HG02840 (cell line): ENCODE measurements around the gene C4BPB.

Experiments used
- ATAC-seq: cut with Tn5 transposase; IDR thresholded peaks from one replicate; pipeline ENCODE4 v1.9.1; 2021; ENCODE audit warnings: mild to moderate bottlenecking, moderate library complexity, moderate number of reproducible peaks; ENCODE audit not compliant: unreplicated experiment, low FRiP score

The C4BPB gene

GRCh38 chr1:207058878-207059867 lies 29.5 kb upstream of the C4BPB start:
- ATAC-seq, result no peak

- no peak for ATAC-seq
Measured at GRCh38 chr1:207059881-207060280, 28.8 kb upstream of the C4BPB start.

GRCh38 chr1:207060596-207060995 lies 28.1 kb upstream of the C4BPB start:
- ATAC-seq, result no peak

- ATAC-seq, result no peak
Measured at GRCh38 chr1:207062058-207062457, 26.6 kb upstream of the C4BPB start.

- ATAC-seq, result no peak
Measured at GRCh38 chr1:207063014-207063413, 25.6 kb upstream of the C4BPB start.

GRCh38 chr1:207064561-207064960 lies 24.1 kb upstream of the C4BPB start:
- ATAC-seq, result no peak

GRCh38 chr1:207067185-207067584 lies 21.5 kb upstream of the C4BPB start:
- no peak for ATAC-seq

GRCh38 chr1:207067665-207068064 lies 21.0 kb upstream of the C4BPB start:
- no peak for ATAC-seq

GRCh38 chr1:207069061-207069460 lies 19.6 kb upstream of the C4BPB start:
- no peak for ATAC-seq

GRCh38 chr1:207069858-207070506 lies 18.7 kb upstream of the C4BPB start:
- ATAC-seq, result no peak

GRCh38 chr1:207070811-207071210 lies 17.8 kb upstream of the C4BPB start:
- ATAC-seq, result no peak

- ATAC-seq, result no peak
Measured at GRCh38 chr1:207071426-207071825, 17.2 kb upstream of the C4BPB start.

- no peak for ATAC-seq
Measured at GRCh38 chr1:207072233-207072632, 16.4 kb upstream of the C4BPB start.

- no peak for ATAC-seq
Measured at GRCh38 chr1:207073906-207074820, 14.5 kb upstream of the C4BPB start.

- ATAC-seq, result no peak
Measured at GRCh38 chr1:207076181-207076955, 12.3 kb upstream of the C4BPB start.

- ATAC-seq, result no peak
Measured at GRCh38 chr1:207077012-207077411, 11.6 kb upstream of the C4BPB start.

- no peak for ATAC-seq
Measured at GRCh38 chr1:207077470-207078377, 10.9 kb upstream of the C4BPB start.

- no peak for ATAC-seq
Measured at GRCh38 chr1:207078578-207079132, 10.0 kb upstream of the C4BPB start.
